ENCODE results near the gene CLEC16A. TPM values are rescaled to one million over a fixed set of nuclear protein-coding genes. Genes with fewer than 3 reads are reported as not detected.

Gene CLEC16A
- total and polyA plus RNA-seq, 9 of the 15 experiments (the other 6 are each of a cell fraction or from before 2014, with no cell fraction given) = 1.00 to 22.3 (median 10.0) TPM

DNA sequence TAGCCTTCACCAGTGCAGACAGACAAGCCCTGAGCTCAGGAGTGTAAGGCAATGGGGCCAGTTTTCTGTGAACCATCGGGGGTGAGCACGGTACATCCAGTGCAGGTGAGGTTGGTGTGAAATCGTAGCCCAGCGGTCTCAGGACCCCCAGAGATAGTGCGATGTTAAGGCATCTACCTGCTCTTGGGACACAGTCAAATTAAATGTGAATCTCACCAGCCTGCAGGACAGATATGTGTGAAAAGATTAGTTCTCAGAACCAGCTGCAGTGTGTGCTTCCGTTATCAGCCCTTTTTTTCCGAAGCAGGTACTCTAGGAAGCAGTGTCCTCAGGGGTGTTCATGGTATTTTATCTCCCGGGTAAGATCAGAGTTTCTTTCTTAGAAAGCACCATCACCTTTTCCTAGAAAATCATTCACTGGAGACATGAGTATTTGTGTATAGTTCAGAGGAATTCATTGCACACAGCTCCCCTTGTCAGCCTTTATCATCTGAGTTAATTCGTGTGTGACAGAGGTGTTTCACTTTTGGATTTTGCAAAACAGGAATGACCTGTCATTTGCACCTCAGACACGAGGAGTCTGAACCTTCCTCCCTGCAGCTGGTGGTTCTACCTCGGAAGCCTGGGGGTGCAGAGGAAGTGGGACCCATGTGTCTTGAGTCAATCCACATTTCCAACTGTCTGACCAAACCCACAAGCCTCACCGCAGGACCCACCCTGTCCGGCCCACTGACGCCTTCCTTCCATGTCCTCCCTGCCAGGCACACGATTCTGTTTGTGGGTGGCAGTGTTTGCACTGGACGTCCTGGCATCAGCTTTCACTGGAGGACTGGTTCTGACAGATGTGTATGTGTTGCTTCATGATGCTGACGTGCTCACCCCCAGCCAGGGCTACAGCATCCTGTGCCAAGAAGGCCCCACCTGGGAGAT lies 107.8 kb downstream of the CLEC16A start:
- DNase-seq (ENCODE audit: extremely low read depth in 1 of 4, low spot score in 3 of 4) (peak in 2 of 4 experiments; percentile 41 to 55), ATAC-seq (peak; percentile 36), FAIRE-seq (peak; percentile 82)
- intact Hi-C loops (cut with micrococcal nuclease) (no loop called here), in situ Hi-C loops (cut with MboI) (no loop called here)
- no peak overlapping the region for H3K4me2 ChIP-seq (ENCODE audit: insufficient read depth, low read length)
- H3K27me3 ChIP-seq (ENCODE audit: control insufficient read depth in 2 of 2, insufficient read depth in 2 of 2, low read length in 2 of 2) = no peaks in the 10 kb centered on the region
- peaks cover 11% of the 10 kb centered on the region; the same call in 1 of the 2 replicates for H4K20me1 ChIP-seq (replicated peaks; ENCODE audit: control insufficient read depth, insufficient read depth, low read length)
- WGBS (ENCODE audit: insufficient coverage, low coverage, missing lambda C conversion rate) = 21% methylated on average over 17 of the region's 17 CpGs
- no TSS peak for BruUV-seq (replicated peaks)
- ChIA-PET POLR2A (interaction anchor here (0.9 to 2.3 kb wide), 3 partner anchors 11 to 203 kb away, joined by 3 to 8 read pairs (median 4); partner anchors contain the start of gene SOCS1), CTCF (ENCODE audit: low intra/inter-chr PET ratio) (no interaction called here)
- no peak overlapping the region for H3K27ac ChIP-seq (ENCODE audit: extremely low read depth, low read depth, low read length)
- H3K9me3 ChIP-seq (replicated peaks; ENCODE audit: control insufficient read depth, insufficient read depth, low read depth, low read length) = no peaks in the 10 kb centered on the region
- peaks cover 20% of the 10 kb centered on the region; the same call in 2 of the 3 replicates for H3K36me3 ChIP-seq (ENCODE audit: control insufficient read depth, insufficient read depth, low read length)
- H3K9ac ChIP-seq (ENCODE audit: insufficient read depth in 1 of 2, low read depth in 2 of 2, low read length in 2 of 2) = 0 out of 4 replicates have a peak overlapping the region, but pooled peaks of 1 of the 2 experiments have one; percentile 54
- no peaks in the 10 kb centered on the region for H3K79me2 ChIP-seq (ENCODE audit: control insufficient read depth, insufficient read depth, low read length)
- H3K4me3 ChIP-seq = no peak overlapping the region
- no peak overlapping the region for H2AFZ ChIP-seq (ENCODE audit: low read depth, low read length)
- H3K4me1 ChIP-seq (replicated peaks in 1 of 2; ENCODE audit: control insufficient read depth in 2 of 2, insufficient read depth in 2 of 2, low read length in 2 of 2) = peaks cover 8 to 22% of the 10 kb centered on the region in 2 experiments
- H3K9me1 ChIP-seq (ENCODE audit: control insufficient read depth, insufficient read depth, low read length) = no peaks in the 10 kb centered on the region
- TF ChIP-seq GABPB1 (CRISPR knock-in tag; IDR thresholded peaks at IDR 0.05) (no peak), ZNF282 (CRISPR knock-in tag; IDR thresholded peaks at IDR 0.05) (no peak), PTTG1 (tag; IDR thresholded peaks at IDR 0.05; ENCODE audit: low read depth) (no peak), HDAC1 (IDR thresholded peaks at IDR 0.05) (peak in 1 of 2 experiments; percentile 83; a peak in 2 of 4 replicates), PHF21A (IDR thresholded peaks at IDR 0.05; ENCODE audit: borderline replicate concordance, low read depth) (no peak), SRF (CRISPR knock-in tag; IDR thresholded peaks at IDR 0.05) (peak in 1 of 2 experiments; percentile 59; a peak in 1 of 4 replicates), SOX6 (IDR thresholded peaks at IDR 0.05) (peak; percentile 81), TGIF2 (CRISPR knock-in tag; IDR thresholded peaks at IDR 0.05) (no peak), EWSR1 (IDR thresholded peaks at IDR 0.05; ENCODE audit: borderline replicate concordance, low read depth, partially characterized antibody) (no peak), ADNP (tag; IDR thresholded peaks at IDR 0.05) (no peak)
- TF ChIP-seq, protein P1, sequence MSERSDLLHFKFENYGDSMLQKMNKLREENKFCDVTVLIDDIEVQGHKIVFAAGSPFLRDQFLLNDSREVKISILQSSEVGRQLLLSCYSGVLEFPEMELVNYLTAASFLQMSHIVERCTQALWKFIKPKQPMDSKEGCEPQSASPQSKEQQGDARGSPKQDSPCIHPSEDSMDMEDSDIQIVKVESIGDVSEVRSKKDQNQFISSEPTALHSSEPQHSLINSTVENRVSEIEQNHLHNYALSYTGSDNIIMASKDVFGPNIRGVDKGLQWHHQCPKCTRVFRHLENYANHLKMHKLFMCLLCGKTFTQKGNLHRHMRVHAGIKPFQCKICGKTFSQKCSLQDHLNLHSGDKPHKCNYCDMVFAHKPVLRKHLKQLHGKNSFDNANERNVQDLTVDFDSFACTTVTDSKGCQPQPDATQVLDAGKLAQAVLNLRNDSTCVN (CRISPR knock-in tag; IDR thresholded peaks at IDR 0.05) = no peak
- TF ChIP-seq, protein P2, sequence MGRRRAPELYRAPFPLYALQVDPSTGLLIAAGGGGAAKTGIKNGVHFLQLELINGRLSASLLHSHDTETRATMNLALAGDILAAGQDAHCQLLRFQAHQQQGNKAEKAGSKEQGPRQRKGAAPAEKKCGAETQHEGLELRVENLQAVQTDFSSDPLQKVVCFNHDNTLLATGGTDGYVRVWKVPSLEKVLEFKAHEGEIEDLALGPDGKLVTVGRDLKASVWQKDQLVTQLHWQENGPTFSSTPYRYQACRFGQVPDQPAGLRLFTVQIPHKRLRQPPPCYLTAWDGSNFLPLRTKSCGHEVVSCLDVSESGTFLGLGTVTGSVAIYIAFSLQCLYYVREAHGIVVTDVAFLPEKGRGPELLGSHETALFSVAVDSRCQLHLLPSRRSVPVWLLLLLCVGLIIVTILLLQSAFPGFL (CRISPR knock-in tag; IDR thresholded peaks at IDR 0.05) = no peak
- TF ChIP-seq, protein P3, sequence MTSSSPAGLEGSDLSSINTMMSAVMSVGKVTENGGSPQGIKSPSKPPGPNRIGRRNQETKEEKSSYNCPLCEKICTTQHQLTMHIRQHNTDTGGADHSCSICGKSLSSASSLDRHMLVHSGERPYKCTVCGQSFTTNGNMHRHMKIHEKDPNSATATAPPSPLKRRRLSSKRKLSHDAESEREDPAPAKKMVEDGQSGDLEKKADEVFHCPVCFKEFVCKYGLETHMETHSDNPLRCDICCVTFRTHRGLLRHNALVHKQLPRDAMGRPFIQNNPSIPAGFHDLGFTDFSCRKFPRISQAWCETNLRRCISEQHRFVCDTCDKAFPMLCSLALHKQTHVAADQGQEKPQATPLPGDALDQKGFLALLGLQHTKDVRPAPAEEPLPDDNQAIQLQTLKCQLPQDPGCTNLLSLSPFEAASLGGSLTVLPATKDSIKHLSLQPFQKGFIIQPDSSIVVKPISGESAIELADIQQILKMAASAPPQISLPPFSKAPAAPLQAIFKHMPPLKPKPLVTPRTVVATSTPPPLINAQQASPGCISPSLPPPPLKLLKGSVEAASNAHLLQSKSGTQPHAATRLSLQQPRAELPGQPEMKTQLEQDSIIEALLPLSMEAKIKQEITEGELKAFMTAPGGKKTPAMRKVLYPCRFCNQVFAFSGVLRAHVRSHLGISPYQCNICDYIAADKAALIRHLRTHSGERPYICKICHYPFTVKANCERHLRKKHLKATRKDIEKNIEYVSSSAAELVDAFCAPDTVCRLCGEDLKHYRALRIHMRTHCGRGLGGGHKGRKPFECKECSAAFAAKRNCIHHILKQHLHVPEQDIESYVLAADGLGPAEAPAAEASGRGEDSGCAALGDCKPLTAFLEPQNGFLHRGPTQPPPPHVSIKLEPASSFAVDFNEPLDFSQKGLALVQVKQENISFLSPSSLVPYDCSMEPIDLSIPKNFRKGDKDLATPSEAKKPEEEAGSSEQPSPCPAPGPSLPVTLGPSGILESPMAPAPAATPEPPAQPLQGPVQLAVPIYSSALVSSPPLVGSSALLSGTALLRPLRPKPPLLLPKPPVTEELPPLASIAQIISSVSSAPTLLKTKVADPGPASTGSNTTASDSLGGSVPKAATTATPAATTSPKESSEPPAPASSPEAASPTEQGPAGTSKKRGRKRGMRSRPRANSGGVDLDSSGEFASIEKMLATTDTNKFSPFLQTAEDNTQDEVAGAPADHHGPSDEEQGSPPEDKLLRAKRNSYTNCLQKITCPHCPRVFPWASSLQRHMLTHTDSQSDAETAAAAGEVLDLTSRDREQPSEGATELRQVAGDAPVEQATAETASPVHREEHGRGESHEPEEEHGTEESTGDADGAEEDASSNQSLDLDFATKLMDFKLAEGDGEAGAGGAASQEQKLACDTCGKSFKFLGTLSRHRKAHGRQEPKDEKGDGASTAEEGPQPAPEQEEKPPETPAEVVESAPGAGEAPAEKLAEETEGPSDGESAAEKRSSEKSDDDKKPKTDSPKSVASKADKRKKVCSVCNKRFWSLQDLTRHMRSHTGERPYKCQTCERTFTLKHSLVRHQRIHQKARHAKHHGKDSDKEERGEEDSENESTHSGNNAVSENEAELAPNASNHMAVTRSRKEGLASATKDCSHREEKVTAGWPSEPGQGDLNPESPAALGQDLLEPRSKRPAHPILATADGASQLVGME (CRISPR knock-in tag; IDR thresholded peaks at IDR 0.05) = no peak

Data from K562 (cell line).